Stomach (tissue), 9 donors: ENCODE measurements around the gene NAB2. TPM values are rescaled to one million over a fixed set of nuclear protein-coding genes. Genes with fewer than 3 reads are reported as not detected.

Experiments
- DNase-seq, 2 donors: peaks; one replicate each; pipeline versions ENCODE4 v3.0.0 to v3.0.0-alpha.2; 2013 to 2019
- H3K27ac ChIP-seq, 5 donors: fragments of 200-600 bp in 4 of 5; sonication (generic) in 4 of 5; one replicate each; pipeline ENCODE4 v1.5.1; 2013 to 2019; ENCODE audit warnings: mild to moderate bottlenecking in 1 of 5, moderate library complexity in 1 of 5
- H3K27me3 ChIP-seq, 3 donors: fragments of 200-600 bp; sonication (generic); one replicate each; pipeline ENCODE4 v1.5.1; 2017 to 2019; ENCODE audit warnings: mixed run types in 1 of 3
- H3K36me3 ChIP-seq, 4 donors: fragments of 200-600 bp; sonication (generic); 1 replicate in 3 of 4; 2 replicates in 1 of 4; pipeline ENCODE4 v1.5.1; 2016 to 2019
- H3K4me1 ChIP-seq, 4 donors: fragments of 200-600 bp; sonication (generic); one replicate each; pipeline ENCODE4 v1.5.1; 2016 to 2019
- H3K4me3 ChIP-seq, 4 donors: fragments of 200-600 bp; sonication (generic) in 3 of 4; one replicate each; pipeline ENCODE4 v1.5.1; 2016 to 2019; ENCODE audit warnings: mild to moderate bottlenecking in 1 of 4
- H3K9me3 ChIP-seq, 4 donors: fragments of 200-600 bp; sonication (generic); one replicate each; pipeline ENCODE4 v1.5.1; 2016 to 2019
- EP300 ChIP-seq: sonication (generic); formaldehyde crosslinking; IDR thresholded peaks from one replicate; pipeline ENCODE4 v1.6.1; 2017; ENCODE audit warnings: antibody characterized with exemption
- POLR2A ChIP-seq, 4 donors: fragments of 450-650 bp; IDR thresholded peaks; one replicate each; pipeline ENCODE4 v1.6.1; 2016; ENCODE audit warnings: antibody characterized with exemption in 4 of 4, control low read depth in 2 of 4, mild to moderate bottlenecking in 1 of 4, moderate library complexity in 1 of 4
- POLR2AphosphoS5 ChIP-seq, 3 donors: sonication (generic); formaldehyde crosslinking; IDR thresholded peaks; one replicate each; pipeline ENCODE4 v1.6.1; 2016; ENCODE audit warnings: antibody characterized with exemption in 3 of 3
- WGBS, 5 donors: extraction: QIAGEN DNeasy Blood & Tissue Kit in 3 of 5; methylation state at CpG; one replicate each; pipeline versions ENCODE4 v1.1.5 to v1.1.7; 2013 to 2018; 5-methylcytosine and 5-hydroxymethylcytosine counted together
- intact Hi-C: fragments of 100-400 bp; cut with DNase I; formaldehyde crosslinking; loops from one replicate; pipeline ENCODE4 v1.15.1; 2023; ENCODE audit warnings: low total_unique reads
- polyA plus RNA-seq, 3 donors: library from polyadenylated mRNA; stranded (reverse); fragments of 200-250 nt; gene quantifications; one replicate each; pipeline ENCODE4 v1.2.3, GENCODE V29; 2013
- total RNA-seq, 5 donors: library from RNA; depleted of rRNA; stranded (reverse); fragments of >200 nt; gene quantifications; one replicate each; pipeline versions ENCODE4 v1.1.0 to v1.2.3, GENCODE V29; 2014 to 2016
- TF ChIP-seq, protein P1 (sequence below), 7 experiments: fragments of 450-650 bp in 4 of 7; fragments of 200-600 bp in 3 of 7; sonication (generic) in 3 of 7; IDR thresholded peaks; one replicate each; pipeline ENCODE4 v1.5.1; 2016 to 2019; ENCODE audit warnings: antibody characterized with exemption in 7 of 7, control low read depth in 2 of 7, mild to moderate bottlenecking in 1 of 7
- donor health status: healthy with polysubstance abuse.
- donor health status: Bipolar disorder and iron deficiency.
- donor health status: healthy.

Gene NAB2
- total and polyA plus RNA-seq, 8 donors, result 1.7 to 16.6 (median 12.1) TPM; not detected in 1

DNA sequence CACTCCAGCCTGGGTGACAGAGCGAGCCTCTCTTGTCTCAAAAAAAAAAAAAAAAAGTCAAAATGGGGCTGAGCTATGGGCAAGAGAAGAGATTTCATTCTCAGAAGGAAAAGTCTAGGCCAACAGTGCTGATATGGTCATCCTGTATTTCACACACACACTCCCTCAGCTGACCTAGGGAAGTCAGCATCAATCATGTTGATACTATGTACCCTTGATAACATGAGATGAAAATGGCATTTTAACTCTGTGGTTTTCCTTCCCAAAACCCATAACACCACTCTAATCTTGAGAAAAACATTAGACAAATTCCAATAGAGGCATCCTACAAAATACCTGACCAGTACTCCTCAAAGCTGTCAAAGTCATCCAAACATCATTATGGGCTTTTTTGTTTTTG is 8.1 kb upstream of the NAB2 start:
- H3K4me1 ChIP-seq, result peaks cover 12 to 39% (median 25%) of the 10 kb centered on the region in 4 donors
- intact Hi-C loops, result no loop called here
- 83 to 100% (median 94%) methylated on average over 1 of the region's 1 CpG for WGBS, 5 donors
- no peaks in the 10 kb centered on the region for H3K36me3 ChIP-seq
- DNase-seq, result no peak
- H3K27me3 ChIP-seq, result no peaks in the 10 kb centered on the region
- TF ChIP-seq, protein P1, sequence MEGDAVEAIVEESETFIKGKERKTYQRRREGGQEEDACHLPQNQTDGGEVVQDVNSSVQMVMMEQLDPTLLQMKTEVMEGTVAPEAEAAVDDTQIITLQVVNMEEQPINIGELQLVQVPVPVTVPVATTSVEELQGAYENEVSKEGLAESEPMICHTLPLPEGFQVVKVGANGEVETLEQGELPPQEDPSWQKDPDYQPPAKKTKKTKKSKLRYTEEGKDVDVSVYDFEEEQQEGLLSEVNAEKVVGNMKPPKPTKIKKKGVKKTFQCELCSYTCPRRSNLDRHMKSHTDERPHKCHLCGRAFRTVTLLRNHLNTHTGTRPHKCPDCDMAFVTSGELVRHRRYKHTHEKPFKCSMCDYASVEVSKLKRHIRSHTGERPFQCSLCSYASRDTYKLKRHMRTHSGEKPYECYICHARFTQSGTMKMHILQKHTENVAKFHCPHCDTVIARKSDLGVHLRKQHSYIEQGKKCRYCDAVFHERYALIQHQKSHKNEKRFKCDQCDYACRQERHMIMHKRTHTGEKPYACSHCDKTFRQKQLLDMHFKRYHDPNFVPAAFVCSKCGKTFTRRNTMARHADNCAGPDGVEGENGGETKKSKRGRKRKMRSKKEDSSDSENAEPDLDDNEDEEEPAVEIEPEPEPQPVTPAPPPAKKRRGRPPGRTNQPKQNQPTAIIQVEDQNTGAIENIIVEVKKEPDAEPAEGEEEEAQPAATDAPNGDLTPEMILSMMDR (IDR thresholded peaks at IDR 0.05), result no peak
- no peak for TF ChIP-seq EP300
- TF ChIP-seq POLR2AphosphoS5 (IDR thresholded peaks at IDR 0.05), result no peak
- TF ChIP-seq POLR2A (IDR thresholded peaks at IDR 0.05), result no peak
- H3K4me3 ChIP-seq, result no peak overlapping the region
- H3K9me3 ChIP-seq, result no peaks in the 10 kb centered on the region
- peak overlapping the region in 1 of 5 donors; percentile 4 for H3K27ac ChIP-seq

DNA sequence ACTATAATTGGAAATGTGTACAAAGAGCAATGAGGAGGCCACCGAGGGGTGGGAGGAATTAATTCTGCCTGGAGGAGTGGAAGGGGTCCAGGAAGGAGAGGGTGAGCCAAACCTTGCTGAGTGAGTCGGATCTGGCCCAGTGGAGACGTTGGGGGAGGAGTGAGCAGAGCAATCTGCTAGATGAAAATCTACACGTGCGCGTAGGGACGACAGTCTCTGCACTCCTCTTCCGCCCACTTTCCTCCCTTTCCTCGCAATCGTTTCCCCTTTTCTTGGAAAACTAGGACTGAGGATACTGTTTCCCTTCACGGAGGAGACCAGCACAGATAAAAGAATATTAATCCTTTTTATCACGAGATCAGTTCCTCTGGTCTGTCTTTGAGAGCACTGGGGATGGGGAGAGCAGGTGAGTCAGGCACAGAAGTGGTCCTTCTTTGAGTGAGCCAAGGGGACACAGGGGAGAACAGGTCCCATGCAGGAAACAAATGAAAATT is 2.9 kb upstream of the NAB2 start:
- no peaks in the 10 kb centered on the region for H3K9me3 ChIP-seq
- peaks cover 26 to 50% (median 36%) of the 10 kb centered on the region in 4 donors for H3K4me1 ChIP-seq
- 17 to 42% (median 23%) methylated on average over 12 of the region's 12 CpGs for WGBS, 5 donors
- H3K4me3 ChIP-seq, result peak overlapping the region; percentile 87 to 93 (median 90)
- no peaks in the 10 kb centered on the region for H3K27me3 ChIP-seq
- intact Hi-C loops, result no loop called here
- peak; percentile 25 to 92 for DNase-seq
- H3K36me3 ChIP-seq, result peaks cover 0 to 3% (median 2%) of the 10 kb centered on the region in 4 donors
- H3K27ac ChIP-seq, result peak overlapping the region; percentile 77 to 99 (median 98)
- TF ChIP-seq POLR2AphosphoS5 (IDR thresholded peaks at IDR 0.05), result peak in 1 of 3 donors; percentile 17
- no peak for TF ChIP-seq EP300

DNA sequence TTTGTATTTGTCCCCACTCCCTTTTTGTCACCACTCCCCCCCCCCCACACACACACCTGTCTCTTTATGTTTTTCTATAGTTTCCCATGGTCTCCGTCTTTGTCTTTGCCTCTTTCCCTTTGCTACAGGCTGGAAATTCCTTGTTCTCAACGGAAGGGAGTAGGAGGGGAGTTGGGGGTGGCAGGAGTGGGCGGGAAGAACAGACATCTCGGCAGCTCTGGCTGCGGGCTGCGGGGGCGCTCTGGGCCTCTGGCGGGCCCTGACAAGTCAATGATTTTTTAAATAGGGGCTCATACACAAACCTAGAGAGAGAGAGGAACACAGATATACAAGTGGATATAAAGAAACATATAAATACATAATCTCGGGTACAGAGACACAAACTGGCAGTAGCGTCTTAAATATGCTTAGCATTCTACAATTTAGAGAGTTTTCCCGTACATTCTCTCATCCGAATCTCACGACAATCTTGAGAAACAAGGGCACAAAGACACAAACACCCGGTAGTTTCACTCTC is 2.4 kb upstream of the NAB2 start:
- no peak for TF ChIP-seq POLR2A (IDR thresholded peaks at IDR 0.05)
- TF ChIP-seq, protein P1 (IDR thresholded peaks at IDR 0.05), result peak in 1 of 7 experiments; percentile 13
- no peak for TF ChIP-seq POLR2AphosphoS5 (IDR thresholded peaks at IDR 0.05)
- intact Hi-C loops, result no loop called here
- H3K9me3 ChIP-seq, result no peaks in the 10 kb centered on the region

DNA sequence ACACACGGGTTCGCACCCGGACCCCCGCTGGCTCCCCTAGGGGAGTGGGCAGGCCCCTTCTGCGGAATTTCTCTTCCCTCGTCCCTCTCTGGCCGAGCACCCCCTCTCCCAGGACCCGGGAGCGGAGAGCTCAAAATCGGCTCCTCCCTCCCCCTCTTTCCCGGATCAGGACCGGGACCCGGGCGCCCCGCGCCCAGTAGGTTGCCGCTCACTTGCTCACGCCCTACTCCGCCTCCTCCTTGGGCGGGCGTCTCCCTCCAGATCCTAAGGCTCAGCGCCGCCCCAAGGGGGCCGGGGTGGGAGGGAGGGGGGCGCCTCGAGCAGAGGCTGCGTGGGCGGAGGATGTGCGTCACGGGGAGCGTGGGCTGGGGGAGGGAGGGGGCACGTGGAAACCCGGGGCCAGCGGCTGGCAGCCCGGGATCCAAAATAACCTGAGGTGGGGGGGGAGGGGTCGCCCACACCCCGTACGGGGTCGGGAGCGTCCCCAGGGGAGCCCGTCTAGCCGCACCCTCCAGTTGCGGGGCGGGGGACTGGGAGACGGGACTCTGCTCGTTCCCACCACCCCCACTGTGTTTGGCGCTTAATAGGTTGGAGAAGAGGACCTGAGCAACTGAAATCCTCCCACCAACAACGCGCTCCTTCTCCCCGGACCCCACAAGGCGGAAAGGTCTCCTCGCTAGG is 1.8 kb upstream of the NAB2 start:
- H3K27me3 ChIP-seq, result no peaks in the 10 kb centered on the region
- DNase-seq, result peak; percentile 83 to 96
- peak overlapping the region; percentile 93 to 99 (median 98) for H3K27ac ChIP-seq
- WGBS, 5 donors, result 0 to 2% (median 1%) methylated on average over 19 to 51 of the region's 52 CpGs
- H3K36me3 ChIP-seq, result peaks cover 10 to 14% (median 13%) of the 10 kb centered on the region in 4 donors
- no peaks in the 10 kb centered on the region for H3K9me3 ChIP-seq
- H3K4me1 ChIP-seq, result peaks cover 37 to 61% (median 47%) of the 10 kb centered on the region in 4 donors
- H3K4me3 ChIP-seq, result peak overlapping the region; percentile 87 to 93 (median 90)
- intact Hi-C loops, result no loop called here
- TF ChIP-seq POLR2A (IDR thresholded peaks at IDR 0.05) (peak in 2 of 4 donors; percentile 8 to 30), POLR2AphosphoS5 (IDR thresholded peaks at IDR 0.05) (peak; percentile 52 to 79 (median 52)), EP300 (no peak)

More for the DNA sequence above, 2.4 kb upstream of the NAB2 start:
- Histone ChIP-seq H3K4me3 (peak overlapping the region; percentile 87 to 93 (median 90)), H3K27me3 (no peaks in the 10 kb centered on the region), H3K36me3 (peaks cover 4 to 8% (median 7%) of the 10 kb centered on the region in 4 donors), H3K4me1 (peaks cover 31 to 55% (median 41%) of the 10 kb centered on the region in 4 donors), H3K27ac (peak overlapping the region; percentile 93 to 99 (median 98))
- WGBS, 5 donors, result 0 to 2% (median 0%) methylated on average over 14 of the region's 14 CpGs
- DNase-seq, result peak; percentile 37 to 94

DNA sequence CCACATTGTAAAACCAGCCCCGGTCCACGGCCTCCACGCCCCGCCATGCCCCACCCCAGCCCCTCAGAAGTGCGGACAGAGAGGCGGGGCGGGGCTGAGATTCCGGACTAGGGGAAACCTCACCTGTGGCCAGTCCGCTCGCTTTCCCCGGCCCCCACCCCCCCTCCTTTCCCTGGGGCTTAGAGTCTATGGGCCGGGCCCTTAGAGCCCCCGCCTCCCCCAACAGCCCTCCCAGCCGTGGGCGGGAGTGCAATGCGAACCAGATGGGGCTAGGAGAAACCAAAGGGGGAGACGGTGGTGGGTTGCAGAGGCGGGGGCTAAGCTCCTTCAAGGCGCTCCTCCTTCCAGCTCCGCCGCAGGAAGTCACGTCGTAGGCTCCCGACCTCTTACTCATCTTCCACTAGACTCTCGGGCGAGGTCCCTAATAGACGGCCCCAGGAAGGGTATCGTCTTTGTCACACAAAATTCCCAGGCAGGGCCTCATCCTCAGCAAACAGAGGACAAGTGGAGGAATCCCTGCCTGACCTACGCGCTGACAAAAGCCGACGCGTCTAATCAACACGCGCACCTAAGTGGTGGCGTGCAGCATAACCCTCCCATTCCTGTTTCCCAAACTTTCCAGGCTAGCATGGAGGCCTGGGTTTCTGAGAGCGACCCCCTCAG is 1.1 kb upstream of the NAB2 start:
- 0 to 1% (median 1%) methylated on average over 17 to 37 of the region's 37 CpGs for WGBS, 5 donors
- intact Hi-C loops, result no loop called here
- peaks cover 17 to 20% (median 20%) of the 10 kb centered on the region in 4 donors for H3K36me3 ChIP-seq
- H3K27ac ChIP-seq, result peak overlapping the region; percentile 93 to 99 (median 98)
- H3K4me1 ChIP-seq, result peaks cover 41 to 68% (median 54%) of the 10 kb centered on the region in 4 donors
- no peaks in the 10 kb centered on the region for H3K9me3 ChIP-seq
- TF ChIP-seq EP300, result no peak
- peak in 2 of 3 donors; percentile 60 to 80 for TF ChIP-seq POLR2AphosphoS5 (IDR thresholded peaks at IDR 0.05)
- no peaks in the 10 kb centered on the region for H3K27me3 ChIP-seq
- peak overlapping the region; percentile 87 to 93 (median 90) for H3K4me3 ChIP-seq
- DNase-seq, result peak; percentile 86 to 97
